ENCODE measurements around the gene APCDD1L. TPM values are rescaled to one million over a fixed set of nuclear protein-coding genes. Genes with fewer than 3 reads are reported as not detected.

The APCDD1L gene
- total and polyA plus RNA-seq, 2 of the 8 experiments (the other 6 are each of a cell fraction or from before 2014, with no cell fraction given), result 0.83 to 3.1 TPM

DNA sequence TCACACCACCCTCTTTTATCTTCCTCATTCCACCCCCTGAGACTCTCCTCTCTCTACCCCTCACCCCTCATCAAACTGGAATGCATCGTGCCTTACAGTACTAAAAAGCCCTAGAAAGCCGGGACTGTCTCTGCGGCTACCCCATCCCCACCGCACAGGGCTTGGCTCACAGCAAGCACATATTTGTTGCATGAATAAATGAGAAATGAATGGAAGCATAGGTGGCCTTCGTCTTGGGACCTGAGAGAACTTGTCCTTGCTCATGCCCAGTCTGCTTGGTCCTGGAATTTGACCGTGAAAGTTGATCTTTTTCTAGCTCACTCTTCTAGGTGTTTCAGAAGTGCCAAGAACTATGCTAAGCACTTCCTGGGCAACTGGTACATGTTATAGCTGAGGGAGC is 53.3 kb downstream of the APCDD1L start:
- no peaks in the 10 kb centered on the region for H3K36me3 ChIP-seq (ENCODE audit: control insufficient read depth in 2 of 4, insufficient read depth in 4 of 4, low read length in 3 of 4)
- H3K9me3 ChIP-seq (ENCODE audit: insufficient read depth in 2 of 2, low read depth in 1 of 2, low read length in 1 of 2), result 0 out of 4 replicates have a peak, but pooled peaks cover 0 to 3% of the 10 kb centered on the region in 2 experiments
- no peak overlapping the region for H3K4ac ChIP-seq (replicated peaks; ENCODE audit: insufficient read length, low read depth, low read length)
- no peak overlapping the region for H3K4me2 ChIP-seq (ENCODE audit: insufficient read depth in 1 of 2, low read depth in 2 of 2, low read length in 2 of 2)
- WGBS, 2 experiments (ENCODE audit: extremely low coverage in 1 of 2, insufficient coverage in 1 of 2, insufficient read length in 1 of 2, insufficient replicate concordance in 2 of 2, low coverage in 1 of 2, low lambda C conversion rate in 2 of 2, missing lambda C conversion rate in 1 of 2), result 98% methylated on average over 6 of the region's 6 CpGs; no CpG with 5 or more reads in 1 of the 2 experiments
- no peak overlapping the region for H3K4me3 ChIP-seq (ENCODE audit: extremely low read depth in 1 of 4, insufficient read depth in 2 of 4, low read depth in 3 of 4, low read length in 4 of 4)
- CTCF ChIA-PET (ENCODE audit: partially characterized antibody), result interaction anchor here (0.7 to 1.5 kb wide), 5 partner anchors 14 to 390 kb away, joined by 3 to 4 read pairs (median 3); no protein-coding TSS in a partner anchor
- H2BK5ac ChIP-seq (ENCODE audit: low read depth, low read length), result no peak overlapping the region
- no peak overlapping the region for H3K18ac ChIP-seq (ENCODE audit: extremely low read depth, low read length)
- H2AK5ac ChIP-seq (ENCODE audit: low read depth, low read length), result no peak overlapping the region
- no peaks in the 10 kb centered on the region for H3K23me2 ChIP-seq (ENCODE audit: low read depth, low read length)
- no peaks in the 10 kb centered on the region for H4K20me1 ChIP-seq (replicated peaks in 1 of 2; ENCODE audit: control insufficient read depth in 1 of 2, insufficient read depth in 2 of 2, low read length in 2 of 2)
- no peaks in the 10 kb centered on the region; a peak in 1 of 7 replicates for H3K4me1 ChIP-seq (replicated peaks in 1 of 4; ENCODE audit: control insufficient read depth in 3 of 4, insufficient read depth in 4 of 4, low read length in 3 of 4)
- H4K8ac ChIP-seq (ENCODE audit: extremely low read depth, insufficient read depth, low read length), result no peak overlapping the region
- no peaks in the 10 kb centered on the region for H3K79me2 ChIP-seq (ENCODE audit: control insufficient read depth in 1 of 2, insufficient read depth in 2 of 2, low read length in 2 of 2)
- H3K14ac ChIP-seq (ENCODE audit: insufficient read length), result no peak overlapping the region
- no peaks in the 10 kb centered on the region for H3K79me1 ChIP-seq (ENCODE audit: low read depth, low read length)
- no peak overlapping the region for H3K56ac ChIP-seq (replicated peaks; ENCODE audit: insufficient read length, low read depth, low read length)
- H2AFZ ChIP-seq (ENCODE audit: low read length), result no peak overlapping the region
- POLR2A ChIA-PET (ENCODE audit: partially characterized antibody), result interaction anchor here (1.6 to 2.2 kb wide), 2 partner anchors 8 to 12 kb away, joined by 3 to 7 read pairs; no protein-coding TSS in a partner anchor
- H3K27ac ChIP-seq (ENCODE audit: low read depth, low read length), result no peak overlapping the region
- H2BK20ac ChIP-seq (ENCODE audit: low read length), result no peak overlapping the region
- H2BK12ac ChIP-seq (ENCODE audit: low read depth, low read length), result no peak overlapping the region
- H3K9ac ChIP-seq (replicated peaks in 1 of 4; ENCODE audit: extremely low read depth in 1 of 4, low read depth in 3 of 4, low read length in 3 of 4), result no peak overlapping the region
- no peak overlapping the region for H3K23ac ChIP-seq (ENCODE audit: insufficient read length)
- H3K27me3 ChIP-seq (replicated peaks in 1 of 4; ENCODE audit: control insufficient read depth in 3 of 4, extremely low read depth in 1 of 4, insufficient read depth in 3 of 4, low read length in 3 of 4), result no peaks in the 10 kb centered on the region
- no peak overlapping the region for H4K91ac ChIP-seq (replicated peaks; ENCODE audit: insufficient read length, low read length)
- H4K5ac ChIP-seq (ENCODE audit: insufficient read length, low read depth, low read length), result no peak overlapping the region
- no peak for FAIRE-seq
- TF ChIP-seq HDAC6 (IDR thresholded peaks at IDR 0.05; ENCODE audit: low read depth, low read length), result no peak
- TF ChIP-seq SAP30 (IDR thresholded peaks at IDR 0.05; ENCODE audit: insufficient read depth, insufficient replicate concordance, low read length), result no peak
- no peak for TF ChIP-seq EZH2 (IDR thresholded peaks at IDR 0.05; ENCODE audit: low read depth, low read length, severe bottlenecking)
- TF ChIP-seq HDAC2 (IDR thresholded peaks at IDR 0.05; ENCODE audit: borderline replicate concordance in 1 of 2, low read depth in 2 of 2, low read length in 2 of 2), result no peak
- TF ChIP-seq TCF12 (IDR thresholded peaks at IDR 0.05; ENCODE audit: low read depth, low read length), result no peak
- H2BK120ac ChIP-seq (replicated peaks; ENCODE audit: low read depth, low read length), result no peak overlapping the region
- no peak overlapping the region for H2BK15ac ChIP-seq (ENCODE audit: low read length)
- no peak for DNase-seq (ENCODE audit: low read depth in 1 of 2, low spot score in 2 of 2)
